Karpas-422 (cell line): ENCODE results near the gene OR2J3. TPM values are rescaled to one million over a fixed set of nuclear protein-coding genes. Genes with fewer than 3 reads are reported as not detected.
"Not testable (repeated sequence)": the region's sequence is repeated elsewhere in the genome, so short reads cannot be mapped to it uniquely, and the experiment has no call there.

ENCODE experiments used
- DNase-seq: peaks from one replicate; pipeline ENCODE4 v3.0.0-alpha.2; 2015
- H2AFZ ChIP-seq: fragments of 200-600 bp; sonication (generic); 2 replicates; pipeline ENCODE4 v1.6.1; 2014; ENCODE audit warnings: antibody characterized with exemption, low read length, mixed read lengths
- H3K27ac ChIP-seq: fragments of 200-600 bp; sonication (generic); 2 replicates; pipeline ENCODE4 v1.5.1; 2014; ENCODE audit warnings: mild to moderate bottlenecking, low read length, moderate library complexity
- H3K27me3 ChIP-seq: fragments of 200-600 bp; sonication (generic); 2 replicates; pipeline ENCODE4 v1.6.1; 2014; ENCODE audit warnings: low read length, mixed read lengths
- H3K36me3 ChIP-seq: fragments of 200-600 bp; sonication (generic); 2 replicates; pipeline ENCODE4 v1.6.1; 2014; ENCODE audit warnings: low read length, mixed read lengths; ENCODE audit not compliant: insufficient read depth
- H3K4me1 ChIP-seq: fragments of 200-600 bp; sonication (generic); 2 replicates; pipeline ENCODE4 v1.6.1; 2014; ENCODE audit warnings: mild to moderate bottlenecking, low read length, mixed read lengths
- H3K4me2 ChIP-seq: fragments of 200-600 bp; sonication (generic); 2 replicates; pipeline ENCODE4 v1.6.1; 2014; ENCODE audit warnings: low read length, low read depth, mild to moderate bottlenecking; ENCODE audit not compliant: poor library complexity, severe bottlenecking
- H3K4me3 ChIP-seq: fragments of 200-600 bp; sonication (generic); 2 replicates; pipeline ENCODE4 v1.5.1; 2014; ENCODE audit warnings: mild to moderate bottlenecking, antibody characterized with exemption, low read length, mixed read lengths
- H3K79me2 ChIP-seq: fragments of 200-600 bp; sonication (generic); 2 replicates; pipeline ENCODE4 v1.6.1; 2014; ENCODE audit warnings: mild to moderate bottlenecking, low read length, mixed read lengths
- H3K9ac ChIP-seq: fragments of 200-600 bp; sonication (generic); 2 replicates; pipeline ENCODE4 v1.6.0; 2014; ENCODE audit warnings: low read length
- H3K9me2 ChIP-seq: fragments of 200-600 bp; sonication (generic), shearing (Covaris generic); replicated peaks from 2 replicates; pipeline ENCODE4 v1.6.0; 2014; ENCODE audit warnings: mild to moderate bottlenecking, low read length, moderate library complexity; ENCODE audit not compliant: insufficient read depth
- H3K9me3 ChIP-seq: fragments of 300-700, 200-600 bp; sonication (generic); 2 replicates; pipeline ENCODE4 v1.6.1; 2014; ENCODE audit warnings: low read length, mixed read lengths
- H4K20me1 ChIP-seq: fragments of 200-600 bp; sonication (generic); 2 replicates; pipeline ENCODE4 v1.6.1; 2014; ENCODE audit warnings: mild to moderate bottlenecking, antibody characterized with exemption, low read length, low read depth; ENCODE audit not compliant: insufficient read depth
- total RNA-seq: library from RNA; depleted of rRNA; stranded (reverse); fragments of >200 nt; shearing (Covaris generic); gene quantifications from 2 replicates; pipeline ENCODE4 v1.2.3, GENCODE V29; 2014; ENCODE audit warnings: low replicate concordance

OR2J3 gene
- total RNA-seq, 1 experiment from 2014 or later = not detected

GRCh38 chr6:29099190-29099589 is 8.7 kb upstream of the OR2J3 start, which contains the start of gene OR2J1:
Gene OR2J1, plus strand, starts transcription at chr6:29099490. Its CDS starts 1,453 bp downstream, at chr6:29100943.
- H2AFZ ChIP-seq = no peak within 1 kb of the TSS
- H3K4me2 ChIP-seq = no peak within 1 kb of the TSS
- H3K79me2 ChIP-seq = no peaks in the 10 kb centered on the region
- no peaks in the 10 kb centered on the region for H3K9me2 ChIP-seq
- H3K9ac ChIP-seq = no peak within 1 kb of the TSS
- H3K27ac ChIP-seq = no peak within 1 kb of the TSS
- no peaks in the 10 kb centered on the region for H3K4me1 ChIP-seq
- no peak within 1 kb of the TSS for H3K4me3 ChIP-seq
- DNase-seq = no peak
- H3K27me3 ChIP-seq = no peaks in the 10 kb centered on the region
- no peaks in the 10 kb centered on the region for H4K20me1 ChIP-seq
- H3K36me3 ChIP-seq = no peaks in the 10 kb centered on the region
- H3K9me3 ChIP-seq = no peaks in the 10 kb centered on the region

GRCh38 chr6:29112135-29112534 is 4.3 kb downstream of the OR2J3 start:
- Histone ChIP-seq H3K27ac (no peak overlapping the region), H3K4me1 (no peaks in the 10 kb centered on the region), H2AFZ (no peak overlapping the region), H3K9me2 (no peaks in the 10 kb centered on the region), H3K36me3 (no peaks in the 10 kb centered on the region), H3K27me3 (no peaks in the 10 kb centered on the region), H3K9ac (no peak overlapping the region), H3K4me2 (no peak overlapping the region), H3K4me3 (no peak overlapping the region), H3K9me3 (no peaks in the 10 kb centered on the region), H4K20me1 (no peaks in the 10 kb centered on the region), H3K79me2 (no peaks in the 10 kb centered on the region)
- DNase-seq = peak; percentile 60

GRCh38 chr6:29114964-29115363 is 7.1 kb downstream of the OR2J3 start:
- DNase-seq, H3K9ac ChIP-seq, H3K9me2 ChIP-seq, H4K20me1 ChIP-seq, H2AFZ ChIP-seq, H3K27ac ChIP-seq, H3K4me2 ChIP-seq, H3K4me3 ChIP-seq, H3K27me3 ChIP-seq, H3K4me1 ChIP-seq, H3K36me3 ChIP-seq, H3K9me3 ChIP-seq, H3K79me2 ChIP-seq: not testable (repeated sequence)

GRCh38 chr6:29129326-29130012 is 21.6 kb downstream of the OR2J3 start:
- Histone ChIP-seq H3K4me1 (no peaks in the 10 kb centered on the region), H3K27me3 (no peaks in the 10 kb centered on the region; the same call in 1 of the 2 replicates), H4K20me1 (no peaks in the 10 kb centered on the region), H3K4me2 (no peak overlapping the region), H3K27ac (no peak overlapping the region), H3K79me2 (no peaks in the 10 kb centered on the region), H3K9me2 (no peaks in the 10 kb centered on the region), H3K9ac (no peak overlapping the region), H3K4me3 (no peak overlapping the region), H2AFZ (no peak overlapping the region), H3K9me3 (no peaks in the 10 kb centered on the region), H3K36me3 (no peaks in the 10 kb centered on the region)
- DNase-seq = no peak

GRCh38 chr6:29130644-29131043 is 22.8 kb downstream of the OR2J3 start:
- Histone ChIP-seq H3K9me3 (no peaks in the 10 kb centered on the region), H3K79me2 (no peaks in the 10 kb centered on the region), H3K9ac (no peak overlapping the region), H3K4me3 (no peak overlapping the region), H3K4me1 (no peaks in the 10 kb centered on the region), H3K27ac (no peak overlapping the region), H4K20me1 (no peaks in the 10 kb centered on the region), H3K36me3 (no peaks in the 10 kb centered on the region), H3K4me2 (no peak overlapping the region), H3K27me3 (no peaks in the 10 kb centered on the region), H3K9me2 (no peaks in the 10 kb centered on the region), H2AFZ (no peak overlapping the region)
- DNase-seq = no peak

- no peaks in the 10 kb centered on the region for H4K20me1 ChIP-seq
- no peaks in the 10 kb centered on the region for H3K9me2 ChIP-seq
- no peak for DNase-seq
- no peak overlapping the region for H3K4me3 ChIP-seq
- no peak overlapping the region for H3K4me2 ChIP-seq
- H3K36me3 ChIP-seq = no peaks in the 10 kb centered on the region
- H3K9me3 ChIP-seq = no peaks in the 10 kb centered on the region
- H3K9ac ChIP-seq = no peak overlapping the region
- H3K79me2 ChIP-seq = no peaks in the 10 kb centered on the region
- H3K4me1 ChIP-seq = no peaks in the 10 kb centered on the region
- H3K27ac ChIP-seq = no peak overlapping the region
- H2AFZ ChIP-seq = no peak overlapping the region
- H3K27me3 ChIP-seq = no peaks in the 10 kb centered on the region
These were observed 23.8 kb downstream of the OR2J3 start for GRCh38 chr6:29131691-29132090.

- Histone ChIP-seq H3K9ac (no peak overlapping the region), H3K79me2 (no peaks in the 10 kb centered on the region), H3K4me3 (no peak overlapping the region), H3K4me1 (no peaks in the 10 kb centered on the region), H4K20me1 (no peaks in the 10 kb centered on the region), H3K27ac (no peak overlapping the region), H3K9me3 (no peaks in the 10 kb centered on the region), H3K9me2 (no peaks in the 10 kb centered on the region), H3K36me3 (no peaks in the 10 kb centered on the region), H3K4me2 (no peak overlapping the region), H2AFZ (no peak overlapping the region), H3K27me3 (no peaks in the 10 kb centered on the region)
- DNase-seq = no peak
These were observed 29.9 kb downstream of the OR2J3 start for GRCh38 chr6:29137724-29138123.

GRCh38 chr6:29141606-29142005 is 33.7 kb downstream of the OR2J3 start:
- Histone ChIP-seq H4K20me1 (no peaks in the 10 kb centered on the region), H2AFZ (no peak overlapping the region), H3K4me2 (no peak overlapping the region), H3K9me3 (no peaks in the 10 kb centered on the region), H3K36me3 (no peaks in the 10 kb centered on the region), H3K79me2 (no peaks in the 10 kb centered on the region), H3K4me1 (no peaks in the 10 kb centered on the region), H3K27ac (no peak overlapping the region), H3K27me3 (no peaks in the 10 kb centered on the region), H3K4me3 (no peak overlapping the region), H3K9me2 (no peaks in the 10 kb centered on the region), H3K9ac (no peak overlapping the region)
- no peak for DNase-seq
